Measurements from ENCODE around the gene FNBP1L.

DNA sequence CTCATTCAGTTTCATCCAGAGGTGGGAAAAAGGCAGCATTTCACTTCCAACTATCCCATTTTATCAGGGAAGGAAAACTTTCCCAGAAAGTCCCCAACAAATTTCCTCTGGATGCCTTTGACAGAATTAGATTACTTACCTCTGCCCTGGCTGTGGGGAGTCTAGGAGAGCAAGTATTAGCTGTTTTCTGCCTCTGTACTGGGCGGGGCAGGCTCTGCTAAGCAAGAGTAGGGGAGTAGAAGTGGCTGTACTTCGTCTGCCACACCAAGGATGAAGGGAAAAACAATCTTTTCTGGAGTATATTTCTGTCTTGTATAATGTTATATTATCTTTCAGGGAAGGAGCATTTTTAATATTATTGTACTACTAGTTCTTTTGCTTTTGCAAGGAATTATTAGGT, 78.5 kb downstream of the FNBP1L start:
- TF ChIP-seq EZH2 (IDR thresholded peaks at IDR 0.05; ENCODE audit: borderline replicate concordance, low read length) = no peak
- TF ChIP-seq CTCF (IDR thresholded peaks at IDR 0.05; ENCODE audit: low read length) = no peak
